Measurements from ENCODE around the gene XCL1.
"Not testable (repeated sequence)": the region's sequence is repeated elsewhere in the genome, so short reads cannot be mapped to it uniquely, and the experiment has no call there.

XCL1 gene

GRCh38 chr1:168576245-168576688 lies at the start of gene XCL1:
Gene XCL1, plus strand, starts transcription at chr1:168576605. Its CDS starts 33 bp downstream, at chr1:168576638.
- DNase-seq = not testable (repeated sequence)

- DNase-seq = no peak
Measured at GRCh38 chr1:168529518-168529917, 46.9 kb upstream of the XCL1 start.

- no peak for DNase-seq
Measured at GRCh38 chr1:168531615-168532345, 44.6 kb upstream of the XCL1 start.

- no peak for DNase-seq
Measured at GRCh38 chr1:168535536-168535935, 40.9 kb upstream of the XCL1 start.

GRCh38 chr1:168540798-168541197 lies 35.6 kb upstream of the XCL1 start:
- DNase-seq = not testable (repeated sequence)

GRCh38 chr1:168542978-168543377 lies 33.4 kb upstream of the XCL1 start:
- not testable (repeated sequence) for DNase-seq

- DNase-seq = not testable (repeated sequence)
Measured at GRCh38 chr1:168543840-168544498, 32.4 kb upstream of the XCL1 start, which contains the start of gene XCL2. Gene XCL2, minus strand, starts transcription at chr1:168543997. Its CDS starts 33 bp downstream, at chr1:168543964.

GRCh38 chr1:168545678-168546552 lies 30.5 kb upstream of the XCL1 start:
- DNase-seq = not testable (repeated sequence)

GRCh38 chr1:168546553-168546895 lies 29.9 kb upstream of the XCL1 start:
- DNase-seq = not testable (repeated sequence)

- no peak for DNase-seq
Measured at GRCh38 chr1:168550971-168551370, 25.4 kb upstream of the XCL1 start.

GRCh38 chr1:168551688-168552087 lies 24.7 kb upstream of the XCL1 start:
- DNase-seq = no peak

GRCh38 chr1:168552961-168553360 lies 23.4 kb upstream of the XCL1 start:
- DNase-seq = no peak

GRCh38 chr1:168553680-168554553 lies 22.5 kb upstream of the XCL1 start:
- no peak for DNase-seq

GRCh38 chr1:168554603-168555483 lies 21.6 kb upstream of the XCL1 start:
- no peak for DNase-seq

GRCh38 chr1:168555508-168556046 lies 20.8 kb upstream of the XCL1 start:
- DNase-seq = no peak

- DNase-seq = no peak
Measured at GRCh38 chr1:168556647-168557046, 19.8 kb upstream of the XCL1 start.

GRCh38 chr1:168560370-168560769 lies 16.0 kb upstream of the XCL1 start:
- DNase-seq = no peak

GRCh38 chr1:168561989-168562388 lies 14.4 kb upstream of the XCL1 start:
- DNase-seq = no peak

- no peak for DNase-seq
Measured at GRCh38 chr1:168565825-168566224, 10.6 kb upstream of the XCL1 start.

GRCh38 chr1:168567007-168567406 lies 9.4 kb upstream of the XCL1 start:
- DNase-seq = no peak

GRCh38 chr1:168567568-168567967 lies 8.8 kb upstream of the XCL1 start:
- DNase-seq = no peak

Data from DMS79 (cell line).